ENCODE data around the gene MPDZ.

MPDZ gene

GRCh38 chr9:13163946-13164345, 115.5 kb downstream of the MPDZ start:
- Histone ChIP-seq H3K4me3 (IDR thresholded peaks at IDR 0.05; ENCODE audit: insufficient read depth, low read depth, low read length) (no peak overlapping the region), H3K36me3 (ENCODE audit: insufficient read depth) (no peaks in the 10 kb centered on the region), H3K4me2 (no peak overlapping the region), H3K9ac (no peak overlapping the region), H2AFZ (ENCODE audit: low read depth) (no peak overlapping the region), H3K4me1 (ENCODE audit: low read depth, poor library complexity, severe bottlenecking) (no peaks in the 10 kb centered on the region), H3K27me3 (ENCODE audit: insufficient read depth, low read depth) (no peaks in the 10 kb centered on the region), H4K20me1 (ENCODE audit: insufficient read depth) (no peaks in the 10 kb centered on the region), H3K27ac (no peak overlapping the region), H3K79me2 (ENCODE audit: insufficient read depth, low read depth) (no peaks in the 10 kb centered on the region)
- no peak for TF ChIP-seq CTCF (conservative IDR thresholded peaks at IDR 0.05; ENCODE audit: low read depth, low read length)

GRCh38 chr9:13163287-13163686, 116.2 kb downstream of the MPDZ start:
- no peak overlapping the region for H3K4me3 ChIP-seq (IDR thresholded peaks at IDR 0.05; ENCODE audit: insufficient read depth, low read depth, low read length)
- TF ChIP-seq CTCF (conservative IDR thresholded peaks at IDR 0.05; ENCODE audit: low read depth, low read length), result no peak
- H3K79me2 ChIP-seq (ENCODE audit: insufficient read depth, low read depth), result no peaks in the 10 kb centered on the region
- no peak overlapping the region for H2AFZ ChIP-seq (ENCODE audit: low read depth)
- no peak overlapping the region for H3K4me2 ChIP-seq
- H3K36me3 ChIP-seq (ENCODE audit: insufficient read depth), result no peaks in the 10 kb centered on the region
- H3K9ac ChIP-seq, result no peak overlapping the region
- no peaks in the 10 kb centered on the region for H3K27me3 ChIP-seq (ENCODE audit: insufficient read depth, low read depth)
- no peaks in the 10 kb centered on the region for H4K20me1 ChIP-seq (ENCODE audit: insufficient read depth)
- H3K27ac ChIP-seq, result no peak overlapping the region
- H3K4me1 ChIP-seq (ENCODE audit: low read depth, poor library complexity, severe bottlenecking), result no peaks in the 10 kb centered on the region

- no peak for TF ChIP-seq CTCF (conservative IDR thresholded peaks at IDR 0.05; ENCODE audit: low read depth, low read length)
- no peak overlapping the region for H3K9ac ChIP-seq
- H4K20me1 ChIP-seq (ENCODE audit: insufficient read depth), result no peaks in the 10 kb centered on the region
- no peaks in the 10 kb centered on the region for H3K36me3 ChIP-seq (ENCODE audit: insufficient read depth)
- H3K4me1 ChIP-seq (ENCODE audit: low read depth, poor library complexity, severe bottlenecking), result no peaks in the 10 kb centered on the region
- no peak overlapping the region for H2AFZ ChIP-seq (ENCODE audit: low read depth)
- no peaks in the 10 kb centered on the region for H3K27me3 ChIP-seq (ENCODE audit: insufficient read depth, low read depth)
- no peak overlapping the region for H3K4me3 ChIP-seq (IDR thresholded peaks at IDR 0.05; ENCODE audit: insufficient read depth, low read depth, low read length)
- H3K4me2 ChIP-seq, result no peak overlapping the region
- H3K79me2 ChIP-seq (ENCODE audit: insufficient read depth, low read depth), result no peaks in the 10 kb centered on the region
- H3K27ac ChIP-seq, result no peak overlapping the region
Measured at GRCh38 chr9:13160051-13160450, 119.4 kb downstream of the MPDZ start.

GRCh38 chr9:13158986-13159385, 120.5 kb downstream of the MPDZ start:
- Histone ChIP-seq H3K4me1 (ENCODE audit: low read depth, poor library complexity, severe bottlenecking) (peaks cover 6% of the 10 kb centered on the region), H3K9ac (no peak overlapping the region), H2AFZ (ENCODE audit: low read depth) (no peak overlapping the region), H3K27me3 (ENCODE audit: insufficient read depth, low read depth) (no peaks in the 10 kb centered on the region), H3K36me3 (ENCODE audit: insufficient read depth) (no peaks in the 10 kb centered on the region), H3K4me3 (IDR thresholded peaks at IDR 0.05; ENCODE audit: insufficient read depth, low read depth, low read length) (no peak overlapping the region), H4K20me1 (ENCODE audit: insufficient read depth) (no peaks in the 10 kb centered on the region), H3K79me2 (ENCODE audit: insufficient read depth, low read depth) (no peaks in the 10 kb centered on the region), H3K27ac (no peak overlapping the region), H3K4me2 (no peak overlapping the region)
- no peak for TF ChIP-seq CTCF (conservative IDR thresholded peaks at IDR 0.05; ENCODE audit: low read depth, low read length)

- no peak overlapping the region for H3K4me3 ChIP-seq (IDR thresholded peaks at IDR 0.05; ENCODE audit: insufficient read depth, low read depth, low read length)
Measured at GRCh38 chr9:13151489-13151888, 128.0 kb downstream of the MPDZ start.

More at GRCh38 chr9:13151489-13151888, 128.0 kb downstream of the MPDZ start:
- no peak overlapping the region for H2AFZ ChIP-seq (ENCODE audit: low read depth)
- no peaks in the 10 kb centered on the region for H3K36me3 ChIP-seq (ENCODE audit: insufficient read depth)
- no peaks in the 10 kb centered on the region for H4K20me1 ChIP-seq (ENCODE audit: insufficient read depth)
- no peaks in the 10 kb centered on the region for H3K79me2 ChIP-seq (ENCODE audit: insufficient read depth, low read depth)
- no peak for TF ChIP-seq CTCF (conservative IDR thresholded peaks at IDR 0.05; ENCODE audit: low read depth, low read length)
- no peaks in the 10 kb centered on the region for H3K27me3 ChIP-seq (ENCODE audit: insufficient read depth, low read depth)
- no peak overlapping the region for H3K27ac ChIP-seq
- peaks cover 6% of the 10 kb centered on the region for H3K4me1 ChIP-seq (ENCODE audit: low read depth, poor library complexity, severe bottlenecking)
- H3K9ac ChIP-seq, result no peak overlapping the region
- H3K4me2 ChIP-seq, result no peak overlapping the region
